Neural cell (in vitro differentiated cells): ENCODE measurements around the gene SH2D1A.

Source experiments
- CTCF ChIP-seq: fragments of 450-650 bp; IDR thresholded peaks from 2 replicates; pipeline ENCODE4 v1.5.1; 2014; ENCODE audit warnings: antibody characterized with exemption, mild to moderate bottlenecking, moderate library complexity; ENCODE audit not compliant: poor library complexity, severe bottlenecking
- EP300 ChIP-seq: fragments of 450-650 bp; conservative IDR thresholded peaks from 2 replicates; pipeline ENCODE4 v1.6.1; 2014; ENCODE audit warnings: antibody characterized with exemption, mild to moderate bottlenecking, moderate library complexity; ENCODE audit not compliant: poor library complexity, severe bottlenecking
- EZH2 ChIP-seq: fragments of 200-600, 300-800 bp; shearing (Covaris generic), sonication (generic); IDR thresholded peaks from 2 replicates; pipeline ENCODE4 v1.6.1; 2014; ENCODE audit warnings: antibody characterized with exemption, low read length, borderline replicate concordance, mild to moderate bottlenecking; ENCODE audit not compliant: insufficient read depth, poor library complexity, severe bottlenecking
- POLR2AphosphoS5 ChIP-seq: IDR thresholded peaks from 2 replicates; pipeline ENCODE4 v1.6.1; 2012
- TAF1 ChIP-seq: IDR thresholded peaks from 2 replicates; pipeline ENCODE4 v1.6.1; 2012; ENCODE audit warnings: low read depth

GRCh38 chrX:124354648-124355047 is 8.3 kb downstream of the SH2D1A start:
- no peak for TF ChIP-seq TAF1
- TF ChIP-seq POLR2AphosphoS5: no peak
- no peak for TF ChIP-seq CTCF
- no peak for TF ChIP-seq EZH2
- TF ChIP-seq EP300: no peak
